Measurements from ENCODE around the gene SLC13A4.
"Not testable (repeated sequence)": the region's sequence is repeated elsewhere in the genome, so short reads cannot be mapped to it uniquely, and the experiment has no call there.

The SLC13A4 gene, protein sequence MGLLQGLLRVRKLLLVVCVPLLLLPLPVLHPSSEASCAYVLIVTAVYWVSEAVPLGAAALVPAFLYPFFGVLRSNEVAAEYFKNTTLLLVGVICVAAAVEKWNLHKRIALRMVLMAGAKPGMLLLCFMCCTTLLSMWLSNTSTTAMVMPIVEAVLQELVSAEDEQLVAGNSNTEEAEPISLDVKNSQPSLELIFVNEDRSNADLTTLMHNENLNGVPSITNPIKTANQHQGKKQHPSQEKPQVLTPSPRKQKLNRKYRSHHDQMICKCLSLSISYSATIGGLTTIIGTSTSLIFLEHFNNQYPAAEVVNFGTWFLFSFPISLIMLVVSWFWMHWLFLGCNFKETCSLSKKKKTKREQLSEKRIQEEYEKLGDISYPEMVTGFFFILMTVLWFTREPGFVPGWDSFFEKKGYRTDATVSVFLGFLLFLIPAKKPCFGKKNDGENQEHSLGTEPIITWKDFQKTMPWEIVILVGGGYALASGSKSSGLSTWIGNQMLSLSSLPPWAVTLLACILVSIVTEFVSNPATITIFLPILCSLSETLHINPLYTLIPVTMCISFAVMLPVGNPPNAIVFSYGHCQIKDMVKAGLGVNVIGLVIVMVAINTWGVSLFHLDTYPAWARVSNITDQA

DNA sequence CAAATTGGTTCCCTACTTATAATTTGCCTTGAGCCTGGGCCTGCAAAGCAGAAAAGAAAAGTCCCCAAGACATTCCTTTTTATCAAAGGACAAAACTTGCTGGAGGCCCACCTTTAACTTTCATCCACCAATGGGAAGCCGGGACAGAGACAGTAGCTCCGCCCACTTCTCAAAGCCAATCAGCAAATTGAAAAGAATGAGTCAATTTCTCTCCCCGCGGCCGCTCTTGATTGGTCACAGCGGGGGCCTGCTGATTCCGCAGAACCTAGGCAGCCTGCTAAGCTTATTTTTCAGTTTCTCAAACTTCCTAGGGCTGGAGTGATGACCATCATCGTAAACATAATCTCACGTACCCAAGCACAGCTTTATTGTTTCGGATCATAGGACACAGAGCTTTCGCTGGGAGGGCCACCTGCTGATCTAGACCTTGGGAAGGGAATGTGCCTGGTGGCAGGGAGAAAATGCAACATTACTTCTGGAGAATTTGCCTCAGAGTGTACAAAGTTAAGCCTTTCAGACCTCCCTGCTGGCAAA lies at the start of gene SLC13A4:
Gene SLC13A4, minus strand, starts transcription at position 51 of the 534 bp plus-strand sequence. CDS start 690 bp downstream, outside the sequence.
- DNase-seq (ENCODE audit: extremely low spot score, insufficient read length, low read depth) (no peak), FAIRE-seq (no peak)

DNA sequence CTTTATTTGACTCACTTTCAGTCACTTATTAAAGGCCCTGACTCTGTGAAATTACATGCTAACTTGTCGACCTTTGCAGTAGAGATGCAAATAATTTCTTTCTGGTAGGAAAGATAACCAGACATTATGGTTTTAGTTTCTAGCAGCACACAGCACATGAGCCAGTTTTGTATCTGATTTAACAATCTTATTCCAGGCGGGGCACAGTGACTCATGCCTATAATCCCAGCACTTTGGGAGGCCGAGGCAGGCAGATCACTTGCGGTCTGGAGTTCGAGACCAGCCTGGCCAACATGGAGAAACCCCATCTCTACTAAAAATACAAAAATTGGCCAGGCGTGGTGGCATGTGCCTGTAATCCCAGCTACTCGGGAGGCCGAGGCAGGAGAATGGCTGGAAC lies 47.9 kb upstream of the SLC13A4 start:
- not testable (repeated sequence) for FAIRE-seq

GRCh38 chr7:135775230-135775629 lies 47.2 kb upstream of the SLC13A4 start:
- FAIRE-seq: no peak
- DNase-seq (ENCODE audit: extremely low spot score, insufficient read length, low read depth): no peak

More for the DNA sequence above, 47.9 kb upstream of the SLC13A4 start:
- DNase-seq (ENCODE audit: extremely low spot score, insufficient read length, low read depth): not testable (repeated sequence)

DNA sequence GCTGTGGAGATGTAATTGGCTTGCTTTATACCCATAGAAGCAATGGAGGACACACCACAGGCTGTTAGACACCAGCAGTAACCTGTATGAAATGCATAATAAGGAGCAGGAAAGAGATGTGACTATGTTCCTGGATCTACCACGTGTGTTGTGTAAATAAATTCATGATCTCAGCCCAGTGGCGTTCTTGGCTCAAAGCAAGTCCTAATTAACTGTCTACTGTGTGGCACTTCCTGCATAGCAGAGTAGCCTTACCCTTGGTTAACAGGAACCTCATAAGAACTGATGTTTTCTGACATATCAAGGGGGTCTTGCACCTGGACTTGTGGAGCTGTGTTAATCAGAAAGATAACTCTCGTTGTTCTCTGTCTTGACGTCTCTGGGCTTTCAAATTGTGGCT lies 46.3 kb upstream of the SLC13A4 start:
- FAIRE-seq: no peak
- DNase-seq (ENCODE audit: extremely low spot score, insufficient read length, low read depth): no peak

DNA sequence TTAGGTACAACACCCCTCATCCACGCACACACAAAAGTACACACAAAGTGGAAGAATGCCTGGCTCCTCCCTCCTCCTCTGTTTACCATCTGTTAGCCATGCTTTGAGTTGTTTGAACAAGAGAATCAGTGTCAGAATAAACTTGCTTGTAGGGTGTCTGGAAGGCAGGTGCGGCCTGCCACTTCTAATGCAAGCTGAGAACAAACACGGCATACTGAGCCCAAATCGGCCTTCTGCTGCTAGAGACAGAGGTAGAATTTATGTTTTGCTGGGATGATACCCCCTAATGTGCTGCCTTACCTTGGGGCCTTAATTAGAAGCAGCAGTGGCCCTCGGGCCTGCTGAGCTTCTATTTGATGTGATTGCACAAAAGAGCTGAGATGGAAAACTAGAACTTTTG lies 45.5 kb upstream of the SLC13A4 start:
- FAIRE-seq (no peak), DNase-seq (ENCODE audit: extremely low spot score, insufficient read length, low read depth) (no peak)

- no peak for DNase-seq (ENCODE audit: extremely low spot score, insufficient read length, low read depth)
- FAIRE-seq: no peak
Measured at GRCh38 chr7:135772639-135773222, 44.7 kb upstream of the SLC13A4 start.

DNA sequence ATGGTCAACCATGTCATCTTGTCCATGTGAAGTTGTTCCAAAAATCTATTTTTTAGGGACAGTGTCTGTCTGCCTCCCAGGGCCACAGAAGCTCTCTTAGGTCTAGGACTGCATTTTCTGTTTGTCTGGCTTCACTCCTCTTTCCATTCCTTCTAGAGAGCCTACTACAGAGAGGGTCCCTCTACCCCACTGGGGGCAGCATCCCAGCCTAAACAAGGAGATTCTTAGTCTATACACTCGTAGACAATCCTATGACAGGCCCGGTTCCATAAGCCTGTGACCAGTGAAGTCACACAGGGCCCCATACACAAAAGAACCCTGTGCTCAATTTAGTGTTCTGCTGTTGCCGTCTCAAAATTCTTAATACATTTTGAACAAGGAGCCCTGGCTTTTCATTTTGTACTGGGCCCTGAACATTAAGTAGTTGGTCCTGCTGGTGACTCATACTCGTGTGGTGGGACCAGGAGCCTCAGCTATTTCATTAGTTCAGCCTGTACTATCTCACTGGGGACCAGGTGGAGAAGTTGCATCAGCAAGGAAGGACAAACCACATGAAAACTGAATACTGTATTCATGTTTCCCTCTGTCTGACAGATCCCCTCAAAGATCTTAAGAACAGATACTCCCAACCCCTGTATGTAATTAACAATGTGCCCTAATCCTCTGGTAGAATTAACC lies 44.1 kb upstream of the SLC13A4 start:
- FAIRE-seq: no peak

GRCh38 chr7:135771051-135771450 lies 43.1 kb upstream of the SLC13A4 start:
- FAIRE-seq: no peak

More for the DNA sequence above, 44.1 kb upstream of the SLC13A4 start:
- no peak for DNase-seq (ENCODE audit: extremely low spot score, insufficient read length, low read depth)

DNA sequence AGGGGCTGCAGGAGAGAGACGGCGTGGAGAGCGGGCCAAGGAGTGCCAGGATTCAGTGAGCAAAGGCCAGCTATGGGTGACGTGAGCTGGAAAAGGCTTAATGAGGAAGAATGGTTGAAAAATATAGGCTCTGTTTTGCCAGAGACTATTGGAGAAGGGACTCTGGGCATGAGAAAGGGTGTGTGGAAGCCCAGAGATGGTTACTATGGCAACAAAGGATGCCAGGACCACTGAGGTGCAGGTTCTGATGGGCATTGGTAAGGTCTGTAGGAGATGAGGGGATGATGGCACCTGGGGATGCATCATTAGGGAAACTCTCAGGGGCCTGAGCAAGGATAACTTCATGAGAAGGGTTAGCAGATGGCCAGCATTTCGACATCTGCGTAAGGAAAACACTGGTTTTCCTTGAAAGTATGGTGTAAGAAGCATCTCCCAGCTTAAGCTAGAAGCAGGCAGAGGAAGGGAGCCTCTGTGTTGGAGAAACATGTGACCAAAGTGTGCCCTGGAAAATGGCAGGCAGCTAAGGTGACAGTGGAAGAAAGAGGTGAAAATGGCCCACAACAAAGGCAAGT lies 42.2 kb upstream of the SLC13A4 start:
- no peak for FAIRE-seq
- no peak for DNase-seq (ENCODE audit: extremely low spot score, insufficient read length, low read depth)

More at GRCh38 chr7:135771051-135771450, 43.1 kb upstream of the SLC13A4 start:
- no peak for DNase-seq (ENCODE audit: extremely low spot score, insufficient read length, low read depth)

- DNase-seq (ENCODE audit: extremely low spot score, insufficient read length, low read depth) (no peak), FAIRE-seq (no peak)
Measured at GRCh38 chr7:135769005-135769802, 41.2 kb upstream of the SLC13A4 start.

- FAIRE-seq (no peak), DNase-seq (ENCODE audit: extremely low spot score, insufficient read length, low read depth) (no peak)
Measured at GRCh38 chr7:135768467-135768866, 40.5 kb upstream of the SLC13A4 start.

DNA sequence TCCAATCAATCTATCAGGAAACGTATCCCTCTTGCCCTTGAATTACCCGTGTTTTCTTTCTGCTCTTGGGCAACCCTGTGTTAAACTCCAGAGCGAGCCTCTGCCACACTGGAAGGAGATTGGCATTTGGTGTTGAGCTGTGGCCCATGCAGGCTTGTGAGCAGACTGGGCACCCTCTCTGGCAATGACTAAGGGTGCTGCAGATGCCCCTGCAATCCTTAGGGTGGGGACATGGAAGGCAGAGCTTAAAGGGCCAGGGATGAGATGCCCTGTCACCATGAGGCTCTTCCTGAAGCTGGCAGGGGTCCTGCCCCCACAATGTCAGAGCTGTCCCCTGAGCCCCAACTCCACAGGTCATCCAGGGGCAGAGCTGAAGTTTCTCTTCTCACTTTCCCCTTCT lies 40.1 kb upstream of the SLC13A4 start:
- no peak for DNase-seq (ENCODE audit: extremely low spot score, insufficient read length, low read depth)
- FAIRE-seq: no peak

- DNase-seq (ENCODE audit: extremely low spot score, insufficient read length, low read depth) (no peak), FAIRE-seq (no peak)
Measured at GRCh38 chr7:135763261-135763660, 35.3 kb upstream of the SLC13A4 start.

GRCh38 chr7:135761751-135762488 lies 33.9 kb upstream of the SLC13A4 start:
- FAIRE-seq (no peak), DNase-seq (ENCODE audit: extremely low spot score, insufficient read length, low read depth) (no peak)

DNA sequence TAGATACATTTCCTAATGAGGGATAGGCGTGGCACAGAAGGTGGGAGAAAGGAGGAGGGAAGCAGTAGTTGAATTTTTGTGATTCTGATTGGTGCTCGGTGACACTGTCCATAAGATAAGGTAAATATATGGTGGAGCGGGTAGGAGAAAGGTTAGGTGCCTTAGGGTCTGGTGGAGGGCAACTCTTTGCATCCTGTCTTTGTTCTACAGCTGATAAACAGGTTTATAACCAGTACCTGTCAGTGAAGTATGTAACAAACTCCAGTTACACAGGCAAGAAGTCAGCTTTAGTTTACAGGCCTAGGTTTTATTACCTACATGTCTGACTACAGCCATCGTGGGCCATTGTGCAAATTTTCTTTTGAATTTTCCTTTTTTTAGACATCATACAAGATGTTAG lies 31.5 kb upstream of the SLC13A4 start:
- FAIRE-seq: no peak
- DNase-seq (ENCODE audit: extremely low spot score, insufficient read length, low read depth): no peak

- no peak for DNase-seq (ENCODE audit: extremely low spot score, insufficient read length, low read depth)
- FAIRE-seq: no peak
Measured at GRCh38 chr7:135758531-135758932, 30.5 kb upstream of the SLC13A4 start.

GRCh38 chr7:135757719-135758411 lies 29.9 kb upstream of the SLC13A4 start:
- FAIRE-seq: no peak

DNA sequence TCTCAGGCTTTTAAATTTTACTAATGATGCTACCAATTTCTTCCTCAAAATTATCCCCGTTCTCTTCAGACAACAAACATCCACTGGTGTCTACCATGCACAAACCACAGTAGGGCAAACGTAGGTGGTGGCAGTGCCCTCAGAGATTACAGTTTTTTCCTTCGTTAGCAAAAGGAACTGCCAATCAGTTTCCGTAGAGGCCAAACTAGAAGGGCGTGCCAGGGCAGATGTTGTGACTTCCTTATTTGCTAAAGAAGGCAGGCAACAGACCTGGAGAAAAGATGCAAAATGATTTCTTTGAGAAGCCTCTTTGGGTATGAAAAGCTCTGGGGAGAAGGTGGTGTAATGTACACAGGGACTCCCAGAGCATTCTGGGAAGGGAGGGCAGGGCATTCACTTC lies 28.2 kb upstream of the SLC13A4 start:
- DNase-seq (ENCODE audit: extremely low spot score, insufficient read length, low read depth) (no peak), FAIRE-seq (no peak)

More at GRCh38 chr7:135757719-135758411, 29.9 kb upstream of the SLC13A4 start:
- no peak for DNase-seq (ENCODE audit: extremely low spot score, insufficient read length, low read depth)

Data from GM18507 (cell line).